ENCODE data around the gene PCCA.

PCCA gene

GRCh38 chr13:100483139-100483538 lies 394.2 kb downstream of the PCCA start:
- Histone ChIP-seq H3K9ac (ENCODE audit: low read length) (no peak overlapping the region), H3K27ac (ENCODE audit: low read depth, low read length) (no peak overlapping the region), H3K9me3 (ENCODE audit: insufficient read depth, low read length) (no peaks in the 10 kb centered on the region), H3K4me3 (ENCODE audit: insufficient read depth, low read length, poor library complexity, severe bottlenecking) (no peak overlapping the region), H2AFZ (ENCODE audit: low read depth, low read length, severe bottlenecking) (no peak overlapping the region), H3K79me2 (ENCODE audit: insufficient read depth, low read length) (no peaks in the 10 kb centered on the region), H3K4me2 (ENCODE audit: low read depth, low read length, poor library complexity, severe bottlenecking) (no peak overlapping the region), H3K9me2 (replicated peaks; ENCODE audit: insufficient read depth, low read length) (no peaks in the 10 kb centered on the region), H4K20me1 (ENCODE audit: low read depth, low read length) (no peaks in the 10 kb centered on the region), H3K27me3 (ENCODE audit: low read length) (no peaks in the 10 kb centered on the region), H3K36me3 (ENCODE audit: low read length) (no peaks in the 10 kb centered on the region), H3F3A (ENCODE audit: insufficient read depth) (no peaks in the 10 kb centered on the region)
- TF ChIP-seq CTCF (IDR thresholded peaks at IDR 0.05; ENCODE audit: insufficient read depth, low read length, poor library complexity, severe bottlenecking), result no peak
- TF ChIP-seq EZH2phosphoT487 (conservative IDR thresholded peaks at IDR 0.05; ENCODE audit: low read length), result no peak

GRCh38 chr13:100483841-100484381 lies 395.0 kb downstream of the PCCA start:
- Histone ChIP-seq H3K36me3 (ENCODE audit: low read length) (no peaks in the 10 kb centered on the region), H3K9ac (ENCODE audit: low read length) (no peak overlapping the region), H3K27ac (ENCODE audit: low read depth, low read length) (no peak overlapping the region), H4K20me1 (ENCODE audit: low read depth, low read length) (no peaks in the 10 kb centered on the region), H3K79me2 (ENCODE audit: insufficient read depth, low read length) (no peaks in the 10 kb centered on the region), H3K4me2 (ENCODE audit: low read depth, low read length, poor library complexity, severe bottlenecking) (no peak overlapping the region), H3K4me3 (ENCODE audit: insufficient read depth, low read length, poor library complexity, severe bottlenecking) (no peak overlapping the region), H3F3A (ENCODE audit: insufficient read depth) (no peaks in the 10 kb centered on the region), H3K9me3 (ENCODE audit: insufficient read depth, low read length) (no peaks in the 10 kb centered on the region), H2AFZ (ENCODE audit: low read depth, low read length, severe bottlenecking) (no peak overlapping the region), H3K9me2 (replicated peaks; ENCODE audit: insufficient read depth, low read length) (no peaks in the 10 kb centered on the region), H3K27me3 (ENCODE audit: low read length) (no peaks in the 10 kb centered on the region)
- no peak for TF ChIP-seq CTCF (IDR thresholded peaks at IDR 0.05; ENCODE audit: insufficient read depth, low read length, poor library complexity, severe bottlenecking)
- TF ChIP-seq EZH2phosphoT487 (conservative IDR thresholded peaks at IDR 0.05; ENCODE audit: low read length), result no peak

DNA sequence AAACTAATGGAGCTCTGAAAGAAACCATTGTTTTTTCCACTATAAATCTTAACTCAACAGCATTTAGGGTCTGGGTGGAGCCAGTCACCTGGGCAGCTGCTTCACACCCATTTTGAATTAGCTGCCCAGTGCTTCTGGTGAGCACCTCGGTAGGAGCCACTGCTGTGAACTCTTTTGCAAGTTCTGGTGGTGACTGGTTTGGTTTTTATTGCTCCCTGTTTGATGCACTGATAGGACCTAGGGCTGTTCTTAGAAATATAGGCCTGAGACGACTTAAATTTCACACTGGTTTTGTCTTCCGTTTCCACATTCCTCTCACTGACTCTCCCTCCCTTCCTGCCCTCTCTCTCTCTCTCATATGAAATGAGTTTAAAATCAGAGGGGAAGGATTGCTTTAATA lies 395.8 kb downstream of the PCCA start:
- H3K79me2 ChIP-seq (ENCODE audit: insufficient read depth, low read length), result no peaks in the 10 kb centered on the region
- no peak overlapping the region for H2AFZ ChIP-seq (ENCODE audit: low read depth, low read length, severe bottlenecking)
- H4K20me1 ChIP-seq (ENCODE audit: low read depth, low read length), result no peaks in the 10 kb centered on the region
- no peaks in the 10 kb centered on the region for H3F3A ChIP-seq (ENCODE audit: insufficient read depth)
- H3K27ac ChIP-seq (ENCODE audit: low read depth, low read length), result no peak overlapping the region
- H3K9me2 ChIP-seq (replicated peaks; ENCODE audit: insufficient read depth, low read length), result no peaks in the 10 kb centered on the region
- no peaks in the 10 kb centered on the region for H3K27me3 ChIP-seq (ENCODE audit: low read length)
- H3K36me3 ChIP-seq (ENCODE audit: low read length), result no peaks in the 10 kb centered on the region
- no peaks in the 10 kb centered on the region for H3K9me3 ChIP-seq (ENCODE audit: insufficient read depth, low read length)
- H3K4me3 ChIP-seq (ENCODE audit: insufficient read depth, low read length, poor library complexity, severe bottlenecking), result no peak overlapping the region
- no peak overlapping the region for H3K4me2 ChIP-seq (ENCODE audit: low read depth, low read length, poor library complexity, severe bottlenecking)
- H3K9ac ChIP-seq (ENCODE audit: low read length), result no peak overlapping the region
- TF ChIP-seq EZH2phosphoT487 (conservative IDR thresholded peaks at IDR 0.05; ENCODE audit: low read length) (no peak), CTCF (IDR thresholded peaks at IDR 0.05; ENCODE audit: insufficient read depth, low read length, poor library complexity, severe bottlenecking) (no peak)
